Activated CD8-positive, alpha-beta memory T cell treated with anti-CD3 and anti-CD28 coated beads, Interleukin-2, amount 50 U/mL, for 4 hours (primary cell): Measurements from ENCODE around the gene ASIC2.
"Not testable (repeated sequence)": the region's sequence is repeated elsewhere in the genome, so short reads cannot be mapped to it uniquely, and the experiment has no call there.

Source experiments
- DNase-seq: peaks from one replicate; pipeline ENCODE4 v3.0.0-alpha.2; 2020

The ASIC2 gene

GRCh38 chr17:33015716-33016346 is 277.3 kb downstream of the ASIC2 start:
- no peak for DNase-seq

- DNase-seq = no peak
Measured at GRCh38 chr17:33014751-33015150, 278.3 kb downstream of the ASIC2 start.

- no peak for DNase-seq
Measured at GRCh38 chr17:33013596-33014375, 279.3 kb downstream of the ASIC2 start.

- DNase-seq = no peak
Measured at GRCh38 chr17:33012522-33013033, 280.5 kb downstream of the ASIC2 start.

GRCh38 chr17:33009636-33010035 is 283.5 kb downstream of the ASIC2 start:
- DNase-seq = no peak

GRCh38 chr17:33007186-33007585 is 285.9 kb downstream of the ASIC2 start:
- no peak for DNase-seq

GRCh38 chr17:33002246-33002645 is 290.8 kb downstream of the ASIC2 start:
- DNase-seq = no peak

- no peak for DNase-seq
Measured at GRCh38 chr17:32998887-32999228, 294.2 kb downstream of the ASIC2 start.

- DNase-seq = peak; percentile 75
Measured at GRCh38 chr17:32998111-32998886, 294.8 kb downstream of the ASIC2 start.

- no peak for DNase-seq
Measured at GRCh38 chr17:32995416-32996045, 297.6 kb downstream of the ASIC2 start.

GRCh38 chr17:32993977-32994376 is 299.1 kb downstream of the ASIC2 start:
- no peak for DNase-seq

- DNase-seq = no peak
Measured at GRCh38 chr17:32992321-32993033, 300.6 kb downstream of the ASIC2 start.

- no peak for DNase-seq
Measured at GRCh38 chr17:32988481-32989101, 304.5 kb downstream of the ASIC2 start.

GRCh38 chr17:32987868-32988267 is 305.2 kb downstream of the ASIC2 start:
- DNase-seq = not testable (repeated sequence)

GRCh38 chr17:32987453-32987805 is 305.7 kb downstream of the ASIC2 start:
- not testable (repeated sequence) for DNase-seq

GRCh38 chr17:32985050-32985756 is 307.9 kb downstream of the ASIC2 start:
- no peak for DNase-seq

- DNase-seq = not testable (repeated sequence)
Measured at GRCh38 chr17:32981611-32982010, 311.5 kb downstream of the ASIC2 start.

GRCh38 chr17:32980230-32980629 is 312.9 kb downstream of the ASIC2 start:
- DNase-seq = no peak

GRCh38 chr17:32976605-32977004 is 316.5 kb downstream of the ASIC2 start:
- no peak for DNase-seq

- DNase-seq = no peak
Measured at GRCh38 chr17:32976131-32976530, 317.0 kb downstream of the ASIC2 start.

- no peak for DNase-seq
Measured at GRCh38 chr17:32971171-32971570, 321.9 kb downstream of the ASIC2 start.
